Vagina (tissue), 2 donors: ENCODE results near the gene RNASET2. TPM values are rescaled to one million over a fixed set of nuclear protein-coding genes. Genes with fewer than 3 reads are reported as not detected.
"Not testable (repeated sequence)": the region's sequence is repeated elsewhere in the genome, so short reads cannot be mapped to it uniquely, and the experiment has no call there.

ENCODE experiments used
- DNase-seq, 2 donors: peaks; one replicate each; pipeline ENCODE4 v3.0.0-alpha.2; 2017; ENCODE audit errors: extremely low spot score in 2 of 2
- H3K27ac ChIP-seq: fragments of 200-600 bp; sonication (generic); one replicate; pipeline ENCODE4 v1.5.1; 2019
- H3K27me3 ChIP-seq: fragments of 200-600 bp; sonication (generic); one replicate; pipeline ENCODE4 v1.5.1; 2019
- H3K36me3 ChIP-seq, 2 donors: fragments of 200-600 bp; sonication (generic); one replicate each; pipeline ENCODE4 v1.5.1; 2017 to 2019
- H3K4me1 ChIP-seq: fragments of 200-600 bp; sonication (generic); one replicate; pipeline ENCODE4 v1.5.1; 2019
- H3K4me3 ChIP-seq, 2 donors: fragments of 200-600 bp; sonication (generic); 1 replicate in 1 of 2; 2 replicates in 1 of 2; pipeline ENCODE4 v1.5.1; 2016 to 2019
- H3K9me3 ChIP-seq: fragments of 200-600 bp; sonication (generic); one replicate; pipeline ENCODE4 v1.5.1; 2019
- POLR2A ChIP-seq, 2 donors: fragments of 450-650 bp; IDR thresholded peaks; one replicate each; pipeline ENCODE4 v1.6.1; 2017; ENCODE audit warnings: antibody characterized with exemption in 2 of 2, mild to moderate bottlenecking in 2 of 2, moderate library complexity in 2 of 2
- POLR2AphosphoS5 ChIP-seq, 2 donors: sonication (generic); formaldehyde crosslinking; IDR thresholded peaks; one replicate each; pipeline ENCODE4 v1.9.0; 2017; ENCODE audit warnings: antibody characterized with exemption in 2 of 2, mild to moderate bottlenecking in 2 of 2, low read depth in 1 of 2; ENCODE audit not compliant: insufficient read depth in 1 of 2
- intact Hi-C: fragments of 100-400 bp; cut with DNase I; formaldehyde crosslinking; loops from one replicate; pipeline ENCODE4 v1.15.1; 2023
- microRNA-seq: library from miRNA; unstranded; fragments of <30 nt; microRNA quantifications from one replicate; pipeline ENCODE4, GENCODE V29; 2017; ENCODE audit warnings: borderline number of aligned reads, borderline replicate concordance
- small RNA-seq: library from RNA; depleted of rRNA; stranded (forward); fragments of <200 nt; gene quantifications from one replicate; pipeline ENCODE3, GENCODE V24; 2016
- total RNA-seq: library from RNA; depleted of rRNA; stranded (reverse); fragments of >200 nt; gene quantifications from one replicate; pipeline ENCODE4 v1.2.3, GENCODE V29; 2016
- TF ChIP-seq, protein P1 (sequence below), 3 experiments: fragments of 450-650 bp in 2 of 3; fragments of 200-600 bp in 1 of 3; sonication (generic) in 1 of 3; IDR thresholded peaks; one replicate each; pipeline ENCODE4 v1.5.1; 2017 to 2019; ENCODE audit warnings: antibody characterized with exemption in 3 of 3, mild to moderate bottlenecking in 2 of 3, moderate library complexity in 2 of 3

Gene RNASET2
- total RNA-seq, 1 donor from 2014 or later, result 31.4 TPM

DNA sequence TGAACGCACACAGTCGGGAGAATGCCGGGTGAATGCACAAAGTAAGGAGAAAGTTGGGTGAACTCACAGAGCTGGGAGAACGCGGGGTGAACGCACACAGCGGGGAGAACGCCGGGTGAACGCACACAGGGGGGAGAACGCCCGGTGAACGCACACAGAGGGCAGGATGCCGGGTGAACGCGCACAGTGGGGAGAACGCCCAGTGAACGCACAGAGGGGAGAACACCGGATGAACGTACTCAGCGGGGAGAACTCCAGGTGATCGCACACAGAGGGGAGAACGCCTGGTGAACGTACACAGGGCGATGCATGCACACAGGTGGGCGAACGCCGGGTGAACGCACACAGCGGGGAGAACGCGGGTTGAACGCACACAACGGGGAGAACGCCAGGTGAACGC, 57.4 kb downstream of the RNASET2 start:
- Histone ChIP-seq H3K9me3 (no peaks in the 10 kb centered on the region), H3K27ac (no peak overlapping the region), H3K4me1 (no peaks in the 10 kb centered on the region), H3K27me3 (no peaks in the 10 kb centered on the region), H3K36me3 (no peaks in the 10 kb centered on the region), H3K4me3 (no peak overlapping the region)
- no peak for DNase-seq
- no peak for TF ChIP-seq POLR2AphosphoS5 (IDR thresholded peaks at IDR 0.05; ENCODE audit: insufficient read depth in 1 of 2, low read depth in 1 of 2)
- TF ChIP-seq POLR2A (IDR thresholded peaks at IDR 0.05), result no peak
- TF ChIP-seq, protein P1, sequence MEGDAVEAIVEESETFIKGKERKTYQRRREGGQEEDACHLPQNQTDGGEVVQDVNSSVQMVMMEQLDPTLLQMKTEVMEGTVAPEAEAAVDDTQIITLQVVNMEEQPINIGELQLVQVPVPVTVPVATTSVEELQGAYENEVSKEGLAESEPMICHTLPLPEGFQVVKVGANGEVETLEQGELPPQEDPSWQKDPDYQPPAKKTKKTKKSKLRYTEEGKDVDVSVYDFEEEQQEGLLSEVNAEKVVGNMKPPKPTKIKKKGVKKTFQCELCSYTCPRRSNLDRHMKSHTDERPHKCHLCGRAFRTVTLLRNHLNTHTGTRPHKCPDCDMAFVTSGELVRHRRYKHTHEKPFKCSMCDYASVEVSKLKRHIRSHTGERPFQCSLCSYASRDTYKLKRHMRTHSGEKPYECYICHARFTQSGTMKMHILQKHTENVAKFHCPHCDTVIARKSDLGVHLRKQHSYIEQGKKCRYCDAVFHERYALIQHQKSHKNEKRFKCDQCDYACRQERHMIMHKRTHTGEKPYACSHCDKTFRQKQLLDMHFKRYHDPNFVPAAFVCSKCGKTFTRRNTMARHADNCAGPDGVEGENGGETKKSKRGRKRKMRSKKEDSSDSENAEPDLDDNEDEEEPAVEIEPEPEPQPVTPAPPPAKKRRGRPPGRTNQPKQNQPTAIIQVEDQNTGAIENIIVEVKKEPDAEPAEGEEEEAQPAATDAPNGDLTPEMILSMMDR (IDR thresholded peaks at IDR 0.05), result no peak
- intact Hi-C loops, result no loop called here

DNA sequence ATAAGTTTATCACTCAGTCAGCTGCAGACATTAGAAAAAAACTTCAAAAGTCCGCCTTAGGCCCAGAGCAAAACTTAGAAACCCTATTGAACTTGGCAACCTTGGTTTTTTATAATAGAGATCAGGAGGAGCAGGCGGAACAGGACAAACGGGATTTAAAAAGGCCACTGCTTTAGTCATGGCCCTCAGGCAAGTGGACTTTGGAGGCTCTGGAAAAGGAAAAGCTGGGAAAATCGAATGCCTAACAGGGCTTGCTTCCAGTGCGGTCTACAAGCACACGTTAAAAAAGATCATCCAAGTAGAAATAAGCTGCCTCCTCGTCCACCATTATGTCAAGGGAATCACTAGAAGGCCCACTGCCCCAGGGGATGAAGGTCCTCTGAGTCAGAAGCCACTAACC, 61.7 kb downstream of the RNASET2 start:
- H3K27ac ChIP-seq, H3K36me3 ChIP-seq, intact Hi-C loops: not testable (repeated sequence)

DNA sequence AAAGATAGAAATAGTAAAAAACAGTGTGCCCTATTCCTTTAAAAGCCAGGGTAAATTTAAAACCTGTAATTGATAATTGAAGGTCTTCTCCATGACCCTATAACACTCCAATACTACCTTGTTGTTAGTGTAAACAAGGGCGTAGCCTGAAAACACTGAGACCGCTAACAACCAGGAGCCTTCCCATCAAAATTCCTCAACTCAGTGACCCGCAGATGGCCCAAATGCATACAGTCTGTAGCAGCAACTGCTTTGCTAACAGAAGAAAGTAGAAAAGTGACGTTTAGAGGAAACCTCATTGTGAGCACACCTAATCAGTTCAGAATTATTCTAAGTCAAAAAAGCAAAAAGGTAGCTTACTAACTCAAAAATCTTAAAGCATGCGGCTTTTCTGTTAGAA, 63.9 kb downstream of the RNASET2 start:
- H3K4me1 ChIP-seq, H3K9me3 ChIP-seq, H3K36me3 ChIP-seq, H3K27me3 ChIP-seq, H3K27ac ChIP-seq, intact Hi-C loops, H3K4me3 ChIP-seq: not testable (repeated sequence)
- peak in 1 of 2 donors; percentile 2 for DNase-seq

More for the DNA sequence above, 61.7 kb downstream of the RNASET2 start:
- not testable (repeated sequence) for H3K9me3 ChIP-seq, H3K4me3 ChIP-seq, H3K4me1 ChIP-seq, H3K27me3 ChIP-seq
- peak in 1 of 2 donors; percentile 72 for DNase-seq

DNA sequence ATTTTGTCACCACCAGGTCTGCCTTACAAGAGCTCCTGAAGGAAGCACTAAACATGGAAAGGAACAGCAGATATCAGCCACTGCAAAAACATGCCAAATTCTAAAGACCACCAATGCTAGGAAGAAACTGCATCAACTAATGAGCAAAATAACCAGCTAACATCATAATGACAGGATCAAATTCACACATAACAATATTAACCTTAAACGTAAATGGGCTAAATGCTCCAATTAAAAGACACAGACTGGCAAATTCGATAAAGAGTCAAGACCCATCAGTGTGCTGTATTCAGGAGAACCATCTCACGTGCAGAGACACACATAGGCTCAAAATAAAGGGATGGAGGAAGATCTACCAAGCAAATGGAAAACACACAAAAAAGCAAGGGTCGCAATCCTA, 69.6 kb downstream of the RNASET2 start:
- H3K4me1 ChIP-seq, H3K4me3 ChIP-seq, H3K27ac ChIP-seq, DNase-seq, H3K36me3 ChIP-seq, H3K9me3 ChIP-seq, intact Hi-C loops, H3K27me3 ChIP-seq: not testable (repeated sequence)

DNA sequence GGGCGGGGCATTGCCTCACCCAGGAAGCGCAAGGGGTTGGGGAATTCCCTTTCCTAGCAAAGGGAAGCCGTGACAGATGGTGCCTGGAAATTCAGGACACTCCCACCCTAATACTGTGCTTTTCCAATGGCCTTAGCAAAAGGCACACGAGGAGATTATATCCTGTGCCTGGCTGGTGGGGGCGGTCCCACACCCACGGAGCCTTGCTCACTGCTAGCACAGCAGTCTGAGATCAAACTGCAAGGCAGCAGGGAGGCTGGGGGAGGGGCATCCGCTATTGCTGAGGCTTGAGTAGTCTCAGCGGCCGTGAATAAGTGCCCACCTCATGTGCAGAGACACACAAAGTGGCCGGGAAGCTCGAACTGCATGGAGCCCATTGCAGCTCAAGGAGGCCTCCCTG, 71.4 kb downstream of the RNASET2 start:
- H3K27ac ChIP-seq, intact Hi-C loops, H3K9me3 ChIP-seq, H3K27me3 ChIP-seq, H3K36me3 ChIP-seq, H3K4me1 ChIP-seq, H3K4me3 ChIP-seq: not testable (repeated sequence)
- peak in 1 of 2 donors; percentile 75 for DNase-seq

DNA sequence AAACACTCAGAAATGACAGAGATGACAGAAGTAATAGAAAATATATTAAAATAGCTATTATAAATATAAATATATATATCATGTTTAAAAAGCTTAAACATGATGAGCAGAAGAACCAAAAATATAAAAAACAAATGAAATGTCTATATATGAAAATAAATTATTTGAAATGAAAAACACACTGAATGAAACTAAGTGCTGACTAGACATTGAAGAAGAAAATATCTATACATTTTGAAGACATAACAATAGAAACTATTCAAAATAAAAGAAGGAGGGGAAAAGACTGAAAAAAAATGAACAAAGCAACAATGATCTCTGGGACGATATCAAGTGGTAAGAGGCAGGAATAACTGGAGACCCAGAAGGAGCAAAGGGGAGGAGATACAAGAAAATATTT, 76.8 kb downstream of the RNASET2 start:
- no peaks in the 10 kb centered on the region for H3K4me1 ChIP-seq
- TF ChIP-seq, protein P1 (IDR thresholded peaks at IDR 0.05), result no peak
- TF ChIP-seq POLR2AphosphoS5 (IDR thresholded peaks at IDR 0.05; ENCODE audit: insufficient read depth in 1 of 2, low read depth in 1 of 2) (no peak), POLR2A (IDR thresholded peaks at IDR 0.05) (no peak)
- no peak overlapping the region for H3K27ac ChIP-seq
- intact Hi-C loops, result no loop called here
- no peak for DNase-seq
- H3K9me3 ChIP-seq, result no peaks in the 10 kb centered on the region
- H3K27me3 ChIP-seq, result no peaks in the 10 kb centered on the region
- H3K36me3 ChIP-seq, result no peaks in the 10 kb centered on the region
- H3K4me3 ChIP-seq, result no peak overlapping the region

Small RNA genes lying within 50 kb of the gene (microRNA-seq; reads per million reads assigned to microRNA genes)
- not detected for gene MIR3939

Small RNA genes lying within 50 kb of the gene (small RNA-seq; reads per million reads assigned to genes)
- not detected for gene MIR3939

Other genes starting within 250 kb of the RNASET2 start
- gene CEP43, start 42.8 kb upstream of the RNASET2 start, total RNA-seq, result 9.1 TPM
- gene CCR6, start 166.5 kb upstream of the RNASET2 start, total RNA-seq, result 1.2 TPM
- not detected for gene GPR31, start 201.4 kb upstream of the RNASET2 start, total RNA-seq